Fibroblast of lung (primary cell): ENCODE results near the gene PRKCI. TPM values are rescaled to one million over a fixed set of nuclear protein-coding genes. Genes with fewer than 3 reads are reported as not detected.
"Not testable (repeated sequence)": the region's sequence is repeated elsewhere in the genome, so short reads cannot be mapped to it uniquely, and the experiment has no call there.

Experiments used
- DNase-seq, 2 donors: peaks; one replicate each; pipeline versions ENCODE4 v3.0.0 to v3.0.0-alpha.2; 2010; ENCODE audit warnings: low read depth in 2 of 2
- H2AFZ ChIP-seq: 2 replicates; pipeline ENCODE4 v1.5.1; 2012; ENCODE audit warnings: low read length, control low read depth, inconsistent platforms
- H3K27ac ChIP-seq: 2 replicates; pipeline ENCODE4 v1.5.1; 2011; ENCODE audit warnings: low read length, control low read depth; ENCODE audit not compliant: insufficient read depth
- H3K27me3 ChIP-seq: 2 replicates; pipeline ENCODE4 v1.5.1; 2011; ENCODE audit warnings: mild to moderate bottlenecking, low read length; ENCODE audit not compliant: control insufficient read depth, insufficient read depth
- H3K36me3 ChIP-seq: 2 replicates; pipeline ENCODE4 v1.5.1; 2011; ENCODE audit warnings: low read length; ENCODE audit not compliant: control insufficient read depth, insufficient read depth
- H3K4me1 ChIP-seq: 2 replicates; pipeline ENCODE4 v1.5.1; 2011; ENCODE audit warnings: low read length; ENCODE audit not compliant: control insufficient read depth, insufficient read depth; ENCODE audit errors: extremely low read depth
- H3K4me2 ChIP-seq: 2 replicates; pipeline ENCODE4 v1.5.1; 2011; ENCODE audit warnings: low read length, control low read depth; ENCODE audit not compliant: insufficient read depth; ENCODE audit errors: extremely low read depth
- H3K4me3 ChIP-seq, 4 experiments: fragments of 200-600 bp in 1 of 4; sonication (generic) in 1 of 4; replicated peaks in 1 of 4; 2 replicates each; pipeline ENCODE4 v1.5.1; 2011 to 2016; ENCODE audit warnings: low read length in 4 of 4, low read depth in 3 of 4, mild to moderate bottlenecking in 3 of 4, control low read depth in 2 of 4, inconsistent platforms in 1 of 4, mixed read lengths in 1 of 4; ENCODE audit not compliant: insufficient read depth in 1 of 4; ENCODE audit errors: control extremely low read depth in 1 of 4
- H3K79me2 ChIP-seq: 2 replicates; pipeline ENCODE4 v1.5.1; 2012; ENCODE audit warnings: mild to moderate bottlenecking, low read length, inconsistent platforms; ENCODE audit not compliant: control insufficient read depth, insufficient read depth
- H3K9ac ChIP-seq: 2 replicates; pipeline ENCODE4 v1.5.1; 2011; ENCODE audit warnings: mild to moderate bottlenecking, low read length, control low read depth; ENCODE audit not compliant: insufficient read depth
- H3K9me3 ChIP-seq: 2 replicates; pipeline ENCODE4 v1.5.1; 2012; ENCODE audit warnings: low read depth, low read length; ENCODE audit not compliant: control insufficient read depth, insufficient read depth
- H4K20me1 ChIP-seq: 2 replicates; pipeline ENCODE4 v1.5.1; 2011; ENCODE audit warnings: low read length; ENCODE audit not compliant: control insufficient read depth, insufficient read depth; ENCODE audit errors: extremely low read depth
- EZH2 ChIP-seq: IDR thresholded peaks from 2 replicates; pipeline ENCODE4 v1.5.1; 2012; ENCODE audit warnings: low read length, control low read depth, mild to moderate bottlenecking; ENCODE audit errors: missing control alignments
- polyA plus RNA-seq, 2 donors: library from polyadenylated mRNA; depleted of rRNA in 1 of 2; stranded (reverse) in 1 of 2; unstranded in 1 of 2; fragments of >200 nt; gene quantifications; 2 replicates each; pipeline ENCODE4 v1.2.1, GENCODE V29; 2011 to 2012; ENCODE audit warnings: missing spikeins in 1 of 2
- total RNA-seq: library from RNA; depleted of rRNA; stranded (reverse); fragments of >200 nt; gene quantifications from 2 replicates; pipeline ENCODE4 v1.2.1, GENCODE V29; 2014
- TF ChIP-seq, protein P1 (sequence below), 2 donors: IDR thresholded peaks in 1 of 2; conservative IDR thresholded peaks in 1 of 2; 1 replicate in 1 of 2; 2 replicates in 1 of 2; pipeline ENCODE4 v1.5.1; 2011 to 2012; ENCODE audit warnings: low read length in 2 of 2, control low read depth in 1 of 2, inconsistent platforms in 1 of 2, low read depth in 1 of 2, mild to moderate bottlenecking in 1 of 2

The PRKCI gene
- total and polyA plus RNA-seq, 2 donors (not counting 1 experiment from before 2014, with no cell fraction given), result 68.7 to 80.3 TPM

DNA sequence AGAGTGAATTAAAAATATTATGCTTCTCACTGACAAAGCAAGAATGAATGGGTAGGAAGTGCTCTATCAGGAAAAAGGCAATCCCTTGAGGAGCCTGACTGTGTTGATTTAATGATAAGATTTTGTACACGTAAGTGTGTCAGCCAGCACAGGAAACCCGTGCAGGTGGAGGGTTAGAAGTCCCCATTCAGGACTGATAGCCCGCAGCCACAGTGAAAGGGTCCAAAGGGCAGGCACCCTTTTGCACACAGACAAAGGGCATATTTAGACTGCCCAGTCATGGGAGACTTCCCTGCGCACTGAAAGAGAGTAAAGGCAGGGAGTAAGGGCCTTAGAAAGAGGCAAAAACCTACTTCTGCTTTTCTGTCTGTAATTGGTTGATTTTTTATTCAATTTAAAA, 108.9 kb downstream of the PRKCI start:
- Histone ChIP-seq H3K27ac (no peak overlapping the region), H2AFZ (no peak overlapping the region), H3K4me2 (no peak overlapping the region), H3K36me3 (no peaks in the 10 kb centered on the region), H3K9me3 (no peaks in the 10 kb centered on the region), H3K4me1 (no peaks in the 10 kb centered on the region), H3K79me2 (no peaks in the 10 kb centered on the region), H3K9ac (no peak overlapping the region), H4K20me1 (no peaks in the 10 kb centered on the region), H3K27me3 (no peaks in the 10 kb centered on the region), H3K4me3 (no peak overlapping the region)
- peak in 1 of 2 donors; percentile 23 for DNase-seq
- TF ChIP-seq EZH2, result no peak
- TF ChIP-seq, protein P1, sequence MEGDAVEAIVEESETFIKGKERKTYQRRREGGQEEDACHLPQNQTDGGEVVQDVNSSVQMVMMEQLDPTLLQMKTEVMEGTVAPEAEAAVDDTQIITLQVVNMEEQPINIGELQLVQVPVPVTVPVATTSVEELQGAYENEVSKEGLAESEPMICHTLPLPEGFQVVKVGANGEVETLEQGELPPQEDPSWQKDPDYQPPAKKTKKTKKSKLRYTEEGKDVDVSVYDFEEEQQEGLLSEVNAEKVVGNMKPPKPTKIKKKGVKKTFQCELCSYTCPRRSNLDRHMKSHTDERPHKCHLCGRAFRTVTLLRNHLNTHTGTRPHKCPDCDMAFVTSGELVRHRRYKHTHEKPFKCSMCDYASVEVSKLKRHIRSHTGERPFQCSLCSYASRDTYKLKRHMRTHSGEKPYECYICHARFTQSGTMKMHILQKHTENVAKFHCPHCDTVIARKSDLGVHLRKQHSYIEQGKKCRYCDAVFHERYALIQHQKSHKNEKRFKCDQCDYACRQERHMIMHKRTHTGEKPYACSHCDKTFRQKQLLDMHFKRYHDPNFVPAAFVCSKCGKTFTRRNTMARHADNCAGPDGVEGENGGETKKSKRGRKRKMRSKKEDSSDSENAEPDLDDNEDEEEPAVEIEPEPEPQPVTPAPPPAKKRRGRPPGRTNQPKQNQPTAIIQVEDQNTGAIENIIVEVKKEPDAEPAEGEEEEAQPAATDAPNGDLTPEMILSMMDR (conservative IDR thresholded peaks at IDR 0.05 in 1 of 2, IDR thresholded peaks at IDR 0.05 in 1 of 2; ENCODE audit: low read depth in 1 of 2, low read length in 2 of 2), result no peak

DNA sequence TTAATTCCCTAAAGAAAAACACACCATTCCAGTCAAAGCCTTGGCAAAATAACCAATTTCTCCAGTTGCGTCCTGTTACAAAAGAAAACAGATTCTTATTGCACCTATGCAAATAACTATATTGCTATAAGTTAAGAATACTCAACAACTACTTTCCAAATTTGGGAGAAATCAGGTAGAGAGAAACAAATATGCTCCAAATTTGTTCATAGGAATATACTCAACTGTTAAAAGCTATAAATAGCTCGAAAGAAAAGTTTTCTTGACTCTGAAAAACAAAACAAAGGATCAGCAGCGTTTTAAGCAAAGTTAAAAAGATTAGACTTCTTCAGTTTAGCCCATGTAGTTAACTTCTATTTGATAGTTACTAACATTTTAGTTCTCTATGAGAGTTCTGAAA, 115.2 kb downstream of the PRKCI start:
- Histone ChIP-seq H2AFZ (no peak overlapping the region), H3K4me2 (no peak overlapping the region), H3K4me3 (no peak overlapping the region), H3K79me2 (no peaks in the 10 kb centered on the region), H3K36me3 (no peaks in the 10 kb centered on the region), H3K4me1 (no peaks in the 10 kb centered on the region), H3K27ac (no peak overlapping the region), H3K27me3 (no peaks in the 10 kb centered on the region), H3K9me3 (no peaks in the 10 kb centered on the region), H4K20me1 (no peaks in the 10 kb centered on the region), H3K9ac (no peak overlapping the region)
- DNase-seq, result no peak
- TF ChIP-seq, protein P1 (conservative IDR thresholded peaks at IDR 0.05 in 1 of 2, IDR thresholded peaks at IDR 0.05 in 1 of 2; ENCODE audit: low read depth in 1 of 2, low read length in 2 of 2), result no peak
- no peak for TF ChIP-seq EZH2

GRCh38 chr3:170338690-170339340, 116.6 kb downstream of the PRKCI start:
- H3K9me3 ChIP-seq, result no peaks in the 10 kb centered on the region
- DNase-seq, result no peak
- TF ChIP-seq, protein P1 (conservative IDR thresholded peaks at IDR 0.05 in 1 of 2, IDR thresholded peaks at IDR 0.05 in 1 of 2; ENCODE audit: low read depth in 1 of 2, low read length in 2 of 2), result no peak
- H3K27me3 ChIP-seq, result no peaks in the 10 kb centered on the region
- H3K36me3 ChIP-seq, result no peaks in the 10 kb centered on the region
- no peak overlapping the region for H2AFZ ChIP-seq
- H3K4me1 ChIP-seq, result no peaks in the 10 kb centered on the region
- no peaks in the 10 kb centered on the region for H4K20me1 ChIP-seq
- H3K4me2 ChIP-seq, result no peak overlapping the region
- H3K4me3 ChIP-seq, result no peak overlapping the region
- H3K9ac ChIP-seq, result no peak overlapping the region
- H3K79me2 ChIP-seq, result no peaks in the 10 kb centered on the region
- no peak overlapping the region for H3K27ac ChIP-seq

GRCh38 chr3:170342273-170342672, 120.0 kb downstream of the PRKCI start:
- DNase-seq, H3K4me2 ChIP-seq, H3K9me3 ChIP-seq, H3K9ac ChIP-seq, H3K79me2 ChIP-seq, H3K4me1 ChIP-seq, H4K20me1 ChIP-seq, H3K27me3 ChIP-seq, H3K27ac ChIP-seq, H3K4me3 ChIP-seq, H2AFZ ChIP-seq, H3K36me3 ChIP-seq: not testable (repeated sequence)

DNA sequence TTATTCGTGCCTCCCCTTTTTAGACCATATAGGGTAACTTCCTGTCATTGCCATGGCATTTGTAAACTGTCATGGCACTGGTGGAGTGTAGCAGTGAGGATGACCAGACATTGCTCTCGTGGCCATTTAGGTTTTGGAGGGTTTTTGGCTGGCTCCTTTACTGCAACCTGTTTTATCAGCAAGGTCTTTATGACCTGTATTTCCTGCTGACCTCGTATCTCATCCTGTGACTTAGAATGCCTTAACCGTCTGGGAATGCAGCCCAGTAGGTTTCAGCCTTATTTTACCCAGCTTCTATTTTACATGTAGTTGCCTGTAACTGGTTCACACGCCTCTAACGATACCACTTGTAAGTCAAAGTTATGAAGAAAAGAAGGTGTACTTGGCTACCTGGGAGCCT, 121.6 kb downstream of the PRKCI start:
- H3K9me3 ChIP-seq, H2AFZ ChIP-seq: not testable (repeated sequence)
- peak in 1 of 2 donors; percentile 27 for DNase-seq

More for the DNA sequence above, 121.6 kb downstream of the PRKCI start:
- H3K4me1 ChIP-seq, H4K20me1 ChIP-seq, H3K4me2 ChIP-seq, H3K36me3 ChIP-seq, H3K27me3 ChIP-seq, H3K4me3 ChIP-seq, H3K9ac ChIP-seq, H3K79me2 ChIP-seq, H3K27ac ChIP-seq: not testable (repeated sequence)
